H1 (cell line): ENCODE data around the gene LIMA1. TPM values are rescaled to one million over a fixed set of nuclear protein-coding genes. Genes with fewer than 3 reads are reported as not detected.

Source experiments
- CBX8 ChIP-seq: fragments of 300-800, 300-1000 bp; sonication (generic); IDR thresholded peaks from 2 replicates; pipeline ENCODE4 v1.7.1; 2016; ENCODE audit warnings: low read depth, low read length, borderline replicate concordance
- FOSL1 ChIP-seq: IDR thresholded peaks from 2 replicates; pipeline ENCODE4 v1.6.1; 2011; ENCODE audit warnings: mild to moderate bottlenecking, low read depth, low read length, moderate library complexity; ENCODE audit not compliant: insufficient read depth
- GTF2F1 ChIP-seq: IDR thresholded peaks from 2 replicates; pipeline ENCODE4 v1.6.1; 2012; ENCODE audit warnings: low read depth, low read length, improper control_type of control experiment, borderline replicate concordance
- KDM1A ChIP-seq: fragments of 200-600, 300-600 bp; sonication (generic); IDR thresholded peaks from 2 replicates; pipeline ENCODE4 v1.7.1; 2016; ENCODE audit warnings: mild to moderate bottlenecking, low read length, borderline replicate concordance
- TCF12 ChIP-seq: IDR thresholded peaks from 2 replicates; pipeline ENCODE4 v1.6.1; 2011; ENCODE audit warnings: low read depth, mild to moderate bottlenecking, low read length
- USF2 ChIP-seq: IDR thresholded peaks from 2 replicates; pipeline ENCODE4 v1.6.1; 2011; ENCODE audit warnings: low read length, improper control_type of control experiment
- polyA plus RNA-seq, 7 experiments: library from polyadenylated mRNA; depleted of rRNA in 3 of 7; stranded (reverse) in 5 of 7; unstranded in 2 of 7; fragments of >200 nt in 5 of 7; fragments of 200-250 nt in 2 of 7; gene quantifications; 1 replicate in 5 of 7; 2 replicates in 1 of 7; 4 replicates in 1 of 7; pipeline versions ENCODE4 v1.2.1 to v1.2.3, GENCODE V29; 2011 to 2013; ENCODE audit warnings: missing spikeins in 2 of 7, mixed read lengths in 2 of 7
- total RNA-seq: library from RNA; stranded (reverse); fragmentation: NEBNext Ultra II Directional; extraction: Animal tissue kit (Norgen Biotek cat#: 25700); gene quantifications from 2 replicates; pipeline ENCODE4 v1.2.1, GENCODE V29; 2021

LIMA1 gene
- total and polyA plus RNA-seq, 2 of the 8 experiments (the other 6 are each of a cell fraction or from before 2014, with no cell fraction given): 12.7 to 47.6 TPM

DNA sequence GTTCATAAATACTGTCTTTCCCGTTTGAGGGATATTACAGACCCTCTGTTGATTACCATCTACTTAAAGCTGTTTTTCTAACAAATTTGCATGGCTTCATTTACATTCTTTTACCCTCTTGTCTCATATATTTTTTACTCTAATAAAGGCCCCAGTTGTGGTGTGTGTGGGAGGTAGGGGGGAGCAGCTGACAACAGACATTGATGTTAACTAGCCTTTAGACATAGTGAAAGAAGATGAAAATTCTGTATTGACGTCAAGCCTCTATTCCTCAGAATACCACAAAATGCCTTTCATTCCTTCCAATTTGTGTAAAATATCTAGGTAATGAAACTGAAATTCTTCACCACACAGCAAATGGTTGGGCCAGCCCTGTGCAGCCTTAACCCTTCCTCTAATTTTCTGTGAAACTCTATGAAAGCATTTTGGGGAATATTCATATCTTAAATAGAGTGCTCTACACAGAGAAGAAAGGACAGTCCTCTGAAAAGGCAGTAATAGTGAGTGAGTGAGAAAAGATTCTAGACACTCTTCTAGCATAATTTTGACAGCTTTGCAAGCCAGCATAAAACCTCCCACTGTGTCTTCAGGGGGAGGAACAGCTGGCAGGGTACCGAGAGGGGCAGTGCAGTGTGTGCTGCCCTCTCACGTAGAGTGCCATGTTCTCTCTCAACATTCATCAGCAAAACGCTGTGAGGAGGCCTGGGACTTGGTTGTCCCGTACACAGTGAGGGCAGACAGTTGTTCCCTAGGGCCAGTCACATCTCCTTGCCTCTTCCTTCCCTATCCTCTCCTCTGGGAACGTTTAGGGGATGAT is 96.0 kb downstream of the LIMA1 start (continued):
- TF ChIP-seq TCF12 (no peak), CBX8 (no peak), KDM1A (no peak), GTF2F1 (no peak), FOSL1 (no peak), USF2 (no peak)
- TF ChIP-seq, all 59 proteins: peak for 0
